Embryonic facial prominence (tissue), 1 donor: ENCODE measurements around the gene NAA16.
A peak's percentile ranks its signal among the peaks of the same experiment; 100 is the strongest.
"Not testable (repeated sequence)": the region's sequence is repeated elsewhere in the genome, so short reads cannot be mapped to it uniquely, and the experiment has no call there.

ENCODE experiments used
- DNase-seq: peaks from one replicate; pipeline ENCODE4 v3.0.0-alpha.2; 2016; ENCODE audit errors: extremely low spot score

The NAA16 gene

GRCh38 chr13:41310963-41311405 lies at the start of gene NAA16:
Gene NAA16 (plus strand): TSS chr13:41311267. CDS start chr13:41311529, 262 bp downstream.
- peak; percentile 76 for DNase-seq

GRCh38 chr13:41263261-41263971 lies 47.7 kb upstream of the NAA16 start, which contains the start of gene MTRF1:
Gene MTRF1 (minus strand): TSS chr13:41263576. CDS start chr13:41260907, 2,669 bp downstream.
- peak; percentile 86 for DNase-seq

- no peak for DNase-seq
Observed at GRCh38 chr13:41267106-41267505, 44.0 kb upstream of the NAA16 start.

- DNase-seq = no peak
Observed at GRCh38 chr13:41268764-41269163, 42.3 kb upstream of the NAA16 start.

- no peak for DNase-seq
Observed at GRCh38 chr13:41271456-41272285, 39.4 kb upstream of the NAA16 start.

- DNase-seq = no peak
Observed at GRCh38 chr13:41273831-41274441, 37.1 kb upstream of the NAA16 start.

GRCh38 chr13:41274881-41275280 lies 36.2 kb upstream of the NAA16 start:
- DNase-seq = no peak

- DNase-seq = no peak
Observed at GRCh38 chr13:41276824-41277223, 34.2 kb upstream of the NAA16 start.

- not testable (repeated sequence) for DNase-seq
Observed at GRCh38 chr13:41279156-41279555, 31.9 kb upstream of the NAA16 start.

GRCh38 chr13:41282129-41282571 lies 28.9 kb upstream of the NAA16 start:
- no peak for DNase-seq

GRCh38 chr13:41284512-41285288 lies 26.4 kb upstream of the NAA16 start:
- DNase-seq = no peak

- no peak for DNase-seq
Observed at GRCh38 chr13:41286370-41286769, 24.7 kb upstream of the NAA16 start.

- DNase-seq = no peak
Observed at GRCh38 chr13:41289463-41289881, 21.6 kb upstream of the NAA16 start.

GRCh38 chr13:41291246-41291645 lies 19.8 kb upstream of the NAA16 start:
- DNase-seq = no peak

- DNase-seq = no peak
Observed at GRCh38 chr13:41293272-41293671, 17.8 kb upstream of the NAA16 start.

GRCh38 chr13:41294914-41295313 lies 16.2 kb upstream of the NAA16 start:
- no peak for DNase-seq

- DNase-seq = no peak
Observed at GRCh38 chr13:41295973-41296372, 15.1 kb upstream of the NAA16 start.

- DNase-seq = no peak
Observed at GRCh38 chr13:41296879-41297646, 14.0 kb upstream of the NAA16 start.

- DNase-seq = no peak
Observed at GRCh38 chr13:41299316-41300094, 11.6 kb upstream of the NAA16 start.

GRCh38 chr13:41302743-41303142 lies 8.3 kb upstream of the NAA16 start:
- no peak for DNase-seq
